DOHH2 (cell line): ENCODE data around the gene ZNF23.

Source experiments
- CTCF ChIP-seq: fragments of 200-600 bp; sonication (generic); IDR thresholded peaks from one replicate; pipeline ENCODE4 v1.5.1; 2014; ENCODE audit warnings: antibody characterized with exemption, mild to moderate bottlenecking, low read depth, low read length; ENCODE audit not compliant: poor library complexity, severe bottlenecking
- EZH2phosphoT487 ChIP-seq: fragments of 200-600 bp; sonication (generic); IDR thresholded peaks from 2 replicates; pipeline ENCODE4 v1.6.1; 2017; ENCODE audit warnings: borderline replicate concordance, mild to moderate bottlenecking, antibody characterized with exemption, low read length, moderate library complexity, mixed read lengths

GRCh38 chr16:71460941-71461340 lies 1.1 kb downstream of the ZNF23 start:
- TF ChIP-seq CTCF (no peak), EZH2phosphoT487 (no peak)
